Bladder microvascular endothelial cell (primary cell): ENCODE results near the gene FAM151B. TPM values are rescaled to one million over a fixed set of nuclear protein-coding genes. Genes with fewer than 3 reads are reported as not detected.

Experiments used
- total RNA-seq: library from RNA; depleted of rRNA; stranded (reverse); fragments of >200 nt; gene quantifications from 2 replicates; pipeline ENCODE4 v1.2.3, GENCODE V29; 2014

Gene FAM151B, protein sequence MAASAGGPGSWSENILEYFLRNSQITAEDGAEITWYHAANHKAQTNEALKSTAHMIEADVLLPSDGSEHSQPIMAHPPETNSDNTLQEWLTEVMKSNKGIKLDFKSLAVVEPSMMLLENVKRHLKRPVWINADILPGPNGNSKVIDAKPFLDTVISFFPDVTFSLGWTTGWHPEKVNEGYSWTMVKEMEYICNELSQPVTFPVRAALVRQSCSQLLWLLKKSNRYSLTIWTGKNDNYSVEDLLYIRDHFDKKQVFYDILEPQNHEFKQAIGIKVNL
- 1.9 and 4.2 TPM in 2 replicates for total RNA-seq

DNA sequence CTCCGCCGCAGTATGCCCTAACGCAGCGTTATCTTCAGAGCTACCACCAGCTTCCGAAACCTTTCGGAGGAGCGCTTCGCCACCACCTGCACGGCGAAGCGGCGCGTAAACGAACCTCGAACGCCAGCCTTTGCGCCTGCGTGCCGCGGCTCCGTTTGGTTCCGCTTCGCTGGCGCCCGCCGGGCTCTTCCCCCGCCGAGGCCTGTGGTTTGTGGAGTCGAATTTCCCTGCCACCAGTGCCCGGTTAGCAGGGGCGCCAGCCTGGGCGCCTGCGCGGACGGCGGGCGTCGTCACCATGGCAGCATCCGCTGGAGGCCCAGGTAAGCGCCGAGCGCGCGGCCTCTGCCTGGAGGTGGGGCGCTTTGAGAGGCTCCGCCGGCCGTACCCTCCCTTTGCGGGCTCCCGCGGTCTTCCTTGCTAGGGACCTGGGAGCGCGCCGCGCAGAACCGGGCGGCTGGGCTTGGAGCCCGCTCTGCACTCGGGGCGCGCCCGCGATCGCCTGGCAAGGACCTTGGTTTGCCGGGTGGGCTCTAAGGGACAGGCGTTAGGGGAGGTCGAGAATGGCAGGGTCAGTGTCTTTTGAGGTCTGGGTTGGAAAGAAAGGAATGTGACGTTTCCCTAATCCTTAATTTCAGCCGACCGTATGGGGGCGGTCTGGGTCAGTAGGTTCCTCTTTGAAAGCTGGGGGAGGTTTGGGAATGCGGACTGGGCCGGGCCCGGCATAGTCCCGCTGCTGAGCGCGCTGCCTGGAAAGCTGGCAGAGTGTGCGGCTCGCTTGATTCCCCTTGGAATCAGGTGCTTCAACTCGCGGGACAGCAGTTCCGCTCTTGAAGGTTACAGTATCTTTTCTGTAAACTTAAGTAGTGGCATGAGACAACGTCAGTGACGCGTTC is at the start of gene FAM151B:
Gene FAM151B, plus strand, starts transcription at position 272 of the 893 bp plus-strand sequence. Its CDS starts 24 bp downstream, at position 296.

DNA sequence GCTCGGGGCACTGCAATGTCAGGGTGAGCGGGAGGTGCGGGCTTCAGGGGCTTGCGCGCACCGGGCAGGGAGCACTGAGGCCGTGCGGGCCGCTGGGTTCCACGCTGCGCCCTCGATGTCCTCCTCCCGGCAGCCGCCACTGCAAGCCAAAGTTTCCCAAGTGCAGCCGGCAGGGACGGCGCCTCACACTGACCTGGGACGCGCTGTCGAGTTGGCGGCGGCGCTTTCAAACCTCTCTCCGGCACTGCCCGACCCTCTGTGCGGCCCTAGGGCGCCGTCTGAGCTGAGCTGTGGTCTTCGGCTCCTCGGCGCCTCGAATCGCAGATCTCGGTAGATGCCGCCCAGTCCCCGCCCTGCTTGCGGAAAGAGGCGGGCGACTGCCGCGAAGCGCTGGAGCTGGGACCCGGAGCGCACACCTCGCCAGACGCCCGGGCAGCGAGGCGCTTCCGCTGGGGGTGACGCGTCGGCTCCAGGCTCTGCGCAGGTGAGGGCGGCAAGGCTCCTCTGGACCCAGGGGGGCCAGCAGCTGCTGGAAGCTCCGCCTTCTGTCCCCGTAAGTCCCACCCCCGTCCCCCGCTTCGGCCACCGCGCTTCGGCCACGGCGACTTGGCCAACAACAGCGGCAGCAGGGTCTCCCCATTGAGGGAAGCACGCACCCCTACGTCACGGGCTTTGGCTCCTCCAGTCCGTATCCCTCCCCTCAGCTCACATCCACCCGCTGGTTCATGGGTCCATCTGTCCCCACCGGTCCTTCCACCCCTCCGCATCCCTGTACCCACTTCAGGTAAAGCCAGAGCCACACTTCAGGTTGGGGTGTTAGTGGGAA is 82.3 kb downstream of the FAM151B start, which contains the start of gene ANKRD34B:
Gene ANKRD34B, minus strand, starts transcription at position 320 of the 826 bp plus-strand sequence. CDS start 10,261 bp downstream, outside the sequence.

Other genes with a start within 250 kb of the FAM151B start
- 5.8 and 16.2 TPM in 2 replicates for gene SERINC5, start 232.1 kb upstream of the FAM151B start, total RNA-seq
- gene SPZ1, start 168.1 kb upstream of the FAM151B start, total RNA-seq: not detected in 2 replicates
- gene ZFYVE16, start 80.0 kb upstream of the FAM151B start, total RNA-seq: 22.7 and 48.6 TPM in 2 replicates
- gene ANKRD34B, start 82.2 kb downstream of the FAM151B start, total RNA-seq: not detected in 2 replicates
- gene MSH3, start 166.6 kb downstream of the FAM151B start, total RNA-seq: 5.3 and 10.2 TPM in 2 replicates
- 19.5 and 20.6 TPM in 2 replicates for gene DHFR, start 166.9 kb downstream of the FAM151B start, total RNA-seq